ENCODE measurements around the gene C10orf53. TPM values are rescaled to one million over a fixed set of nuclear protein-coding genes. Genes with fewer than 3 reads are reported as not detected.

Gene C10orf53
- total and polyA plus RNA-seq, 2 of the 8 experiments (the other 6 are each of a cell fraction or from before 2014, with no cell fraction given) = not detected

- no peak for TF ChIP-seq ATF2 (IDR thresholded peaks at IDR 0.05; ENCODE audit: low read length)
- TF ChIP-seq FOSL1 (IDR thresholded peaks at IDR 0.05; ENCODE audit: insufficient read depth, low read depth, low read length) = no peak
- no peak for TF ChIP-seq CTCF (IDR thresholded peaks at IDR 0.05; ENCODE audit: control extremely low read depth in 1 of 3, insufficient read depth in 1 of 3, low read depth in 1 of 3, low read length in 3 of 3)
- TF ChIP-seq KDM5A (IDR thresholded peaks at IDR 0.05; ENCODE audit: low read length) = no peak
- no peak for TF ChIP-seq SP1 (IDR thresholded peaks at IDR 0.05; ENCODE audit: low read depth, low read length)
Measured at GRCh38 chr10:49650724-49651034, 28.8 kb upstream of the C10orf53 start (continued).
